Suprapubic skin (tissue), 4 donors: Measurements from ENCODE around the gene EFEMP1. TPM values are rescaled to one million over a fixed set of nuclear protein-coding genes. Genes with fewer than 3 reads are reported as not detected.
A peak's percentile ranks its signal among the peaks of the same experiment; 100 is the strongest.

Experiments used
- DNase-seq, 2 donors: peaks; one replicate each; pipeline ENCODE4 v3.0.0-alpha.2; 2019; ENCODE audit warnings: low spot score in 2 of 2
- H3K27ac ChIP-seq: fragments of 200-600 bp; sonication (generic); one replicate; pipeline ENCODE4 v1.5.1; 2019
- H3K27me3 ChIP-seq: fragments of 200-600 bp; sonication (generic); one replicate; pipeline ENCODE4 v1.5.1; 2019
- H3K36me3 ChIP-seq: fragments of 200-600 bp; sonication (generic); one replicate; pipeline ENCODE4 v1.5.1; 2019
- H3K4me1 ChIP-seq: fragments of 200-600 bp; sonication (generic); one replicate; pipeline ENCODE4 v1.5.1; 2019
- H3K4me3 ChIP-seq: fragments of 200-600 bp; sonication (generic); one replicate; pipeline ENCODE4 v1.5.1; 2019; ENCODE audit warnings: mild to moderate bottlenecking
- H3K9me3 ChIP-seq: fragments of 200-600 bp; sonication (generic); one replicate; pipeline ENCODE4 v1.5.1; 2019
- CTCF ChIP-seq, 2 donors: fragments of 200-600 bp in 1 of 2; fragments of 450-650 bp in 1 of 2; sonication (generic) in 1 of 2; IDR thresholded peaks; one replicate each; pipeline ENCODE4 v1.5.1; 2016 to 2019; ENCODE audit warnings: antibody characterized with exemption in 2 of 2, mild to moderate bottlenecking in 1 of 2, moderate library complexity in 1 of 2
- EP300 ChIP-seq: sonication (generic); formaldehyde crosslinking; IDR thresholded peaks from one replicate; pipeline ENCODE4 v1.6.1; 2017; ENCODE audit warnings: antibody characterized with exemption
- POLR2A ChIP-seq, 2 donors: fragments of 450-650 bp; IDR thresholded peaks; one replicate each; pipeline ENCODE4 v1.6.1; 2017; ENCODE audit warnings: antibody characterized with exemption in 2 of 2, mild to moderate bottlenecking in 2 of 2, moderate library complexity in 2 of 2
- POLR2AphosphoS5 ChIP-seq, 3 donors: sonication (generic); formaldehyde crosslinking; IDR thresholded peaks; one replicate each; pipeline ENCODE4 v1.6.1; 2017; ENCODE audit warnings: antibody characterized with exemption in 3 of 3
- WGBS: methylation state at CpG from one replicate; pipeline ENCODE4 v1.1.5; 2018; 5-methylcytosine and 5-hydroxymethylcytosine counted together
- total RNA-seq, 4 donors: library from RNA; depleted of rRNA; stranded (reverse); fragments of >200 nt; gene quantifications; one replicate each; pipeline ENCODE4 v1.1.0, GENCODE V29; 2016

EFEMP1 gene
- total RNA-seq, 4 donors from 2014 or later: 93.1 to 145 (median 137) TPM

- 80% methylated on average over 3 of the region's 3 CpGs for WGBS
- no peaks in the 10 kb centered on the region for H3K9me3 ChIP-seq
- H3K27me3 ChIP-seq: peaks cover 6% of the 10 kb centered on the region
- TF ChIP-seq POLR2A (IDR thresholded peaks at IDR 0.05) (no peak), CTCF (IDR thresholded peaks at IDR 0.05) (no peak), EP300 (no peak), POLR2AphosphoS5 (IDR thresholded peaks at IDR 0.05) (no peak)
- no peak overlapping the region for H3K4me3 ChIP-seq
- H3K36me3 ChIP-seq: no peaks in the 10 kb centered on the region
- DNase-seq: no peak
- no peaks in the 10 kb centered on the region for H3K4me1 ChIP-seq
- H3K27ac ChIP-seq: no peak overlapping the region
Measured at GRCh38 chr2:55932843-55933242, 9.3 kb upstream of the EFEMP1 start.

DNA sequence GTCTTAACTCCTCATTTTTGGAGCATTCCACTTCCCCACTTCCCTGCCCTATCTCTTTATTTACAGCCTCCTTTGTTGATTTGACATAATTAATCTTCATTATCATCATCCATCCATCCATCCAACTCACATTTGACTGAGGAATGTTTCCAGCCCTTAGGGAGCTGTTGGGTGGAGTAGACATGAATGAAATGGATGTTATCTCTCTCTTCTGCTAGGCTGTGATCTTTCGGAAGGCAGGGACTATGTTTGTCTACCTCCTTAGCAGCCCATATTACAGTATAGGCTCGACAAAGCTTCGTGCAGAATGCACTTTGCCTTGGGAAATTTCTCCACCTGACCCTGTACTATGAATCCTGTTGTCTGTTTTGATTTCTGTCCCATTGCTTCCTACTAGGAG, 7.7 kb upstream of the EFEMP1 start:
- Histone ChIP-seq H3K36me3 (no peaks in the 10 kb centered on the region), H3K9me3 (no peaks in the 10 kb centered on the region), H3K27me3 (peaks cover 6% of the 10 kb centered on the region), H3K27ac (no peak overlapping the region), H3K4me1 (no peaks in the 10 kb centered on the region), H3K4me3 (no peak overlapping the region)
- no peak for DNase-seq
- 39% methylated on average over 3 of the region's 3 CpGs for WGBS
- TF ChIP-seq EP300 (no peak), CTCF (IDR thresholded peaks at IDR 0.05) (no peak), POLR2A (IDR thresholded peaks at IDR 0.05) (no peak), POLR2AphosphoS5 (IDR thresholded peaks at IDR 0.05) (no peak)

DNA sequence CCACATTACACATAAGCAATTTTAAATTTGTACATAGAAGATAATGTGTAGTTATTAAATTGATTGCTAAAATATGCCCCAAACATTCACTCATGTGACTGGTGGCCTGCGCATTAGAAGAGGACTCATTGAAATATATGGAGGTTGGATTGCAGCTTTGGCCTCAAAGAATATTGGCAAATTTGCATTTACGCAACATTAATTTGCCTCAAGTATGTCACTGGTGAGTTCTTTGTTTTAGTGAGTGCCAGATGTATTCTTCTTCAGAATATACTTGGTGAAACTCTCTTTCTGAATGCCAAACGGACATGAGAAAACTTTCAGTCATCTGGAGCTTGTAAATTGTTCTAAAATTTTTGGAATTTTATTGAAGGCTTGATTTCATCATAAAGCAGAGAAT, 5.9 kb upstream of the EFEMP1 start:
- H3K9me3 ChIP-seq: no peaks in the 10 kb centered on the region
- H3K4me3 ChIP-seq: no peak overlapping the region
- H3K4me1 ChIP-seq: no peaks in the 10 kb centered on the region
- TF ChIP-seq CTCF (IDR thresholded peaks at IDR 0.05) (no peak), EP300 (no peak), POLR2A (IDR thresholded peaks at IDR 0.05) (no peak), POLR2AphosphoS5 (IDR thresholded peaks at IDR 0.05) (peak in 1 of 3 donors; percentile 32)
- peaks cover 6% of the 10 kb centered on the region for H3K27me3 ChIP-seq
- no peaks in the 10 kb centered on the region for H3K36me3 ChIP-seq
- no peak overlapping the region for H3K27ac ChIP-seq
- DNase-seq: no peak
- 73% methylated on average over 3 of the region's 3 CpGs for WGBS

GRCh38 chr2:55926974-55927373, 3.4 kb upstream of the EFEMP1 start:
- Histone ChIP-seq H3K9me3 (no peaks in the 10 kb centered on the region), H3K27ac (no peak overlapping the region), H3K36me3 (no peaks in the 10 kb centered on the region), H3K4me1 (peaks cover 17% of the 10 kb centered on the region), H3K4me3 (no peak overlapping the region), H3K27me3 (peaks cover 6% of the 10 kb centered on the region)
- 89% methylated on average over 1 of the region's 1 CpG for WGBS
- TF ChIP-seq POLR2AphosphoS5 (IDR thresholded peaks at IDR 0.05) (no peak), CTCF (IDR thresholded peaks at IDR 0.05) (no peak), EP300 (no peak), POLR2A (IDR thresholded peaks at IDR 0.05) (no peak)
- DNase-seq: no peak

DNA sequence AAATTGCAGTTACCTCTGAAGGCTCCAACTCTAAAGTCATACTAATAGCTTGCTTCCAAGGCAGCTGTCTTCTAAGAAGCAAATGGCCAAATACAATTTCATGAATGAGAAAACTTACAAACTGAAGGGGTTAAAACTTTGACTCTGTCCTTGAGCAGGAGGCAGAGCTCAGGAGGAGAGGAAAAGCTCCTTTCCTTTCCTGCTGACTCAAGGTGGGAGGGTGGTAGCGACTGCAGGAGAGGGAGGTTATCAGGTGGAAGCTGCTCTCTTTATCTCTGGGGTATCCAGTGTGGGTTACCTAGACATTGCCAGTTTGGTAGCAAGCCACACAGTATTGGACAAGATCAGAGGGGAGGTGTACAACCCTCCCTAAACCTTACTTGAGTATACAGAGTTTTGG, 2.7 kb upstream of the EFEMP1 start:
- 57% methylated on average over 1 of the region's 1 CpG for WGBS
- no peak for TF ChIP-seq POLR2A (IDR thresholded peaks at IDR 0.05)
- no peak for TF ChIP-seq CTCF (IDR thresholded peaks at IDR 0.05)

More for the DNA sequence above, 2.7 kb upstream of the EFEMP1 start:
- Histone ChIP-seq H3K27me3 (peaks cover 6% of the 10 kb centered on the region), H3K27ac (no peak overlapping the region), H3K4me3 (no peak overlapping the region), H3K9me3 (no peaks in the 10 kb centered on the region), H3K4me1 (peaks cover 23% of the 10 kb centered on the region), H3K36me3 (no peaks in the 10 kb centered on the region)
- DNase-seq: no peak
